HL-60 (cell line): ENCODE results near the gene OSBPL3.

ENCODE experiments used
- CTCF ChIP-seq: IDR thresholded peaks from one replicate; pipeline ENCODE4 v1.5.1; 2011; ENCODE audit warnings: low read length, control low read depth, inconsistent platforms; ENCODE audit not compliant: insufficient read depth
- POLR2AphosphoS5 ChIP-seq: IDR thresholded peaks from 2 replicates; pipeline ENCODE4 v1.6.1; 2012; ENCODE audit warnings: low read depth

DNA sequence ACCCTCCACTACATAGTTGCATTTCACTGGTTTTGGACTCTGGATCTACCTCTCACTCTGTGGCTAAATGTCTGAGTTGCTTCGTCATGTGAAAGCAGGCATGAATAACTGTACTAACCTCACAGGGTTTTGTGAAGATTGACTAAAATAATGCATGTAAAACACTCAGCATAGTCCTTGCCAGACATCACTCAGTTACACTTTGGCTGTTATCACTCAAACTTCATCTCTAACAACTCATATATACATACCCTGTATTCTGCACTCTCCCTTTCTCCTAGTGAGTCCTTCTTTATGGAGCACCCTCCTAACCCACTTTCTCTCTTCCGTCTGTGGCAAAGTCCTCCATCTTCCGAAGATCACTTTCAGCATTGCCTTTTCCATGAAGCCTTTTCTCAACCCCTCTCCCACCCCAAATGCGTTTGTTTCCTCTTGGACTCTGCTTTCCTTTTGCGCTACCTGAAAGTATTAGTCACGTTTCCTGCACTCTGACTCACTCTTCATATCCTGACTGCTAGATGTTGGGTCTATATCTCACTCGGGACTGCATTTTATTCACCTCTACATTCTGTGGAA, 72.6 kb downstream of the OSBPL3 start:
- TF ChIP-seq CTCF (no peak), POLR2AphosphoS5 (no peak)
